Stimulated activated CD8-positive, alpha-beta memory T cell treated with anti-CD3 and anti-CD28 coated beads, Interleukin-4, amount 100 ng/mL, for 24 hours (primary cell): ENCODE data around the gene DOK5.

ENCODE experiments used
- DNase-seq: peaks from one replicate; pipeline ENCODE4 v3.0.0-alpha.2; 2020; ENCODE audit warnings: low read depth

DOK5 gene

GRCh38 chr20:54515793-54516628 lies 40.6 kb downstream of the DOK5 start:
- no peak for DNase-seq

DNA sequence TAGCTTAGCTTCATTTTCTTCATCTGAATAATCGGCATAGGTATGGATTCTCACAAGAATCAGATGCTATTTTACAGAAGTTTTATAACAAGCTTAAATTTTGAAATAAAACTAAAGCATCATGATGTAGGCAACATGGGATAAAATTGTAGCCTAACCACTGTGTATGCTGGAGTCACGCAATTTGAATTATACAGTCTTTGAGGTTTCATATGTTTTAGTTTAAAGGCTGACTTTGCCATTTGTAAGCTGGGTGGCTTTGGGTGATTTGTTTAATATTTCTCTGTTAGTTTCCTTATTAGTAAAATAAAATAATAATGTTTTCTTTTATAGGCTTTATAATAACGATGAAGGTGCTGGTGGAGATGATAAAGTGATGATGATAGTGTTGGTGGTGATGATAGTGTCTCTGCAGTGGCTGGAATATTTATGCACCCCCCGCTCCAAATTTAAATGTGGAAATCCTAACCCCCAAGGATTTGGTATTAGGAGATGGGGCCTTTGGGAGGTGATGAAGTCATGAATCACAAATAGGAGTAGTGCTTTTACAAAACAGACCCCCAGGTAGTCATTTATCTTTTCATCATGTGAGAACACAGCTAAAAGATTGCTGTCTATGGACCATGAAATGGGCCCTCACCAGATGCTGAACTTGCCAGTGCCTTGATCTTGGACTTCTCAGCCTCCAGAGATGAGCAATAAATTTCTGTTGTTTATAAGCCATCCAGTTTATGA lies 42.0 kb downstream of the DOK5 start:
- DNase-seq = no peak

GRCh38 chr20:54524849-54525248 lies 49.5 kb downstream of the DOK5 start:
- no peak for DNase-seq

- no peak for DNase-seq
Observed at GRCh38 chr20:54525916-54526590, 50.7 kb downstream of the DOK5 start.

DNA sequence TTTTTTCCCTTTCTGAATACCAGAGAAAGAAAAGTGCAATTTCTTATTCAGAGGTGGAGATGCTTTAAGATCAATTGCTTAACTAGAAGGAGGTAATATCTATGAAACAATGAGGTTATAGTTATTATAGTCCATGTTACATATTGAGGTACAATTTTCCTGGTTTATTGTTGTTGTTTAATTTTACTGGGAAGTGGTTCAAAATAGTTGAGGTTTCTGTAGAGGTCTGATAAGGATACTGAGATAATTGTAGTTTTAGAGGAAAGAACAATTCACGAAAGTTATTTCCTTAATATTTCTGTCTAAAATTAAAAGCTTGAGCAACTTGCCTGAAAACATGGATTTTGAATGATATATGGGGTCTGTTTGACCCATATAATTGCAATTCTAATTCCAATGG lies 51.4 kb downstream of the DOK5 start:
- no peak for DNase-seq

DNA sequence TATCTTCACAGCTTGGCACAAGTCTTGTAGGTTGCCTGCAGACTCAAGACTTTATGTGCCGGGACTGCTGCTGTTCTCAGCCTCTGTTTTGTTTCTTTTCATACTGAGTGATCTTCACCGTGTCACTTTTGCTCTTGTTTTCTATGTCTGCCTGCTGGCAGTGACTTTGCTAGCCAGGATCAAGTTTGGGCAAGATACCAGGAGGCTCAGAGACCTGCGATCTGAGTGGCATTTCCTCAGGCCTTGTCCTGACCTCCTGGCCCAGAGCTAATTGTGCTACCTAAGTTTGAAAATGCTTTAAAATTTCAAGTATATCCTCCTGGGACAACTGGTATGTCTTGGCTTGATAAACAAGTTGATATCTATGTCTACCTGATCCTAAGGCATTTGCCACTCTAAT lies 57.2 kb downstream of the DOK5 start:
- DNase-seq = no peak

DNA sequence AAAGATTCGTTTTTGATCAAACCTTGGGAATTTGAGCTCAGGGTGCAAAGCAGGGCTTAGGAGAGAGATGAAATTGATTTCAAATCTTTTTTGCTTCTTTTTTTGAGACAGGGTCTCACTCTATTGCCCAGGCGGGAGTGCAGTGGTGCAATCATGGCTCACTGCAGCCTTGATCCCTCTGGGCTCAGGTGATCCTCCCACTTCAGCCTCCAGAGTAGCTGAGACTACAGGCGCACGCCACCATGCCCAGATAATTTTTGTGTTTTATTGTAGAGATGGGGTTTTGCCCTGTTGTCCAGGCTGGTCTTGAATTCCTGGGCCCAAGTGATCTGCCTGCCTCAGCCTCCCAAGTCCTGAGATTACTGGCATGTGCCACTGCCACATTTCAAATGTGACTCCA lies 58.7 kb downstream of the DOK5 start:
- no peak for DNase-seq

GRCh38 chr20:54535033-54535432 lies 59.6 kb downstream of the DOK5 start:
- DNase-seq = no peak

GRCh38 chr20:54535746-54536145 lies 60.4 kb downstream of the DOK5 start:
- no peak for DNase-seq

- DNase-seq = no peak
Observed at GRCh38 chr20:54539521-54540046, 64.2 kb downstream of the DOK5 start.

DNA sequence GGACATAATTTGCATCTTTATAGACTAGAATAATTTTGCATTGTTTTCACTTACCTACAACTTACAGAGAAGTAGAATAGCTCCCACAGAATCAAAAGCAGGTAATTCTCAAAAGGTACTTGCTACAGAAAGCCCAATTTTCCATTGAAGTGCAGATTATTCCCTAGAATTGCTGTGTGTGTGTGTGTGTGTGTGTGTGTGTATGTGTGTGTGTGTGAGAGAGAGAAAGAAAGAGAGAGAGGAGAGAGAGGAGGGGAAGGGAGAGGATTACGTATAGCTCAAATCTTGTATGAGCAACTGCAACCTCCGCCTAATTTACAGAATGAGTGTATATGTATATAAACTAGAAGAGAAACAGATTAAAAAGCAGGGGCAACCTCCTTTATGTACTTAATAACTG lies 68.0 kb downstream of the DOK5 start:
- no peak for DNase-seq

GRCh38 chr20:54545676-54546358 lies 70.4 kb downstream of the DOK5 start:
- DNase-seq = no peak

DNA sequence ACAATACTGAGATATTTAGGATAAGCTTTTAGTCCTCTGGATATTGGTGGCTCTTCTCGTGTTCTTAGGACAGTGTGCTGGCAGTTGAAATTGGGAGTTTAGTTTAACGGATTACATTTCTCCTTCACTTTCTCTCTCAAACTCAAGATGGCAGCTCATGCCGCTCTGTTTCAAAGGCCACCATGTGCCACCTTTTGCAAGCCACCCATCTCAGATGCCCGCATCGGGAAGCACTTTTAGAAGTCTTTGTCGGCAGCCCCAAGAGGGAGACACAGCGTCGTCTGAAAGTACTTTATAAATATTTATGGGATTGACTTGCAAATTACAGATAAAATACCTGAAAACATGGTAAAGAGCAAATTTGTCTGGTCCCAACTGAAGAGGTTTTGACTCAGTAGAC lies 73.5 kb downstream of the DOK5 start:
- no peak for DNase-seq

GRCh38 chr20:54549658-54550326 lies 74.4 kb downstream of the DOK5 start:
- DNase-seq = no peak

GRCh38 chr20:54550776-54551396 lies 75.5 kb downstream of the DOK5 start:
- DNase-seq = no peak

GRCh38 chr20:54554006-54554405 lies 78.6 kb downstream of the DOK5 start:
- DNase-seq = no peak

- DNase-seq = no peak
Observed at GRCh38 chr20:54555150-54555549, 79.8 kb downstream of the DOK5 start.

DNA sequence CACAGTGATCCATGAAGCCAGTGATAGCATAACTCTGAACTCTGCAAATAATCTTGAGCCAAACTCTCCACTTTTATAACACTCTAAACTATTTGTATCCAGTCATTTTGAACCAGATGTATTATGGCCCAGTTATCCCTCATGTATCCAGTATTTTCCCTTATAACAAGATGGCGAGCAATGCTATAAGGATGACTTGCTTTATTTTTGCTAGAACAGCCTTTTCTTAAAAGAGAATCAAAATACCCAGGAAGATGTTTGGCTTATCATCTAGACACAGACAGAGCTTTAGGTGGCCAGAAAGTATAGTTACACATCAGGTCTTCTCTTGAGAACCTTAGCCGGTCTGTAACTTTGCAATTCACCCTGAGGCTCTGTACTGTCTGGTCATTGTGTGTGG lies 81.0 kb downstream of the DOK5 start:
- no peak for DNase-seq

- DNase-seq = no peak
Observed at GRCh38 chr20:54557806-54558590, 82.6 kb downstream of the DOK5 start.

DNA sequence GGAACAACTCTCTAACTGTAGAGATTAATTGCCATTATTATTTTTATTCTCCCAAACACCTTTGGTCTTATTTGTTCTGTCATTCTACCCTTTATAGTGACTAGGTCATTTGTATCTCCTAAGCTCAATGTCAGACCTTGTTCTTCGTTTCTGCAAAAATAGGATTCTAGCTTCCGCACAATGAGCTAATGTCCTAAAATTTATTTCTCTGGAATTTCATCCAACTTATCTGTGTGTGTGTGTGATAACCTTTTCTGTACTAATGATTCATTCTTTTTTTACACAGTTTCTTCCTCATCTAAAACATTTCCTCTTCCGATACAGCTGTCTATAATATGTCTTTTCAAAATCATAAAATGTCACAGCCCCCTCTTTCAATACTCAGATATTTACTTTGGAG lies 84.5 kb downstream of the DOK5 start:
- no peak for DNase-seq
